Measurements from ENCODE around the gene CD46. TPM values are rescaled to one million over a fixed set of nuclear protein-coding genes. Genes with fewer than 3 reads are reported as not detected.

CD46 gene
- total and polyA plus RNA-seq, 2 donors (not counting 1 experiment from before 2014, with no cell fraction given): 38.6 to 173 TPM

DNA sequence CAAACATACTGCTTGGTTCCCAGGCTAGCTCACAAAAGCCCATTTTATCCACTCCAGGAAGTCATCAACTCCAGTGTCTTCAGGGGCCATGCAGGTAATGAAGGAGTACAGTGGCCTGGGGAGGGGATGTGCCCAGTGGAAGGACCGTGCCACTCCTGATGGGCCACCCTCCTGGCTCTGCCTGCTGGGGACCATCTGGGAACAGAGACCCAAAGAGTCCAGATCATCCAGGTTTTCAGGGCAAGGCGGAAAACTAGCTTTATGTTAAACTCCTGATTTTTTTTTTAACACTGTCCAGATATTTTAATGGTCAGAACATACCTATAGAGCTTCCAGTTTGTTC, 75.6 kb downstream of the CD46 start:
- WGBS (ENCODE audit: insufficient coverage): 100% methylated on average over 1 of the region's 2 CpGs
- no peaks in the 10 kb centered on the region for H4K20me1 ChIP-seq (ENCODE audit: control insufficient read depth, insufficient read depth, low read length, poor library complexity, severe bottlenecking)
- Mint-ChIP-seq H3K27me3 (peaks cover 4% of the 10 kb centered on the region), H3K9me3 (ENCODE audit: insufficient read depth) (no peaks in the 10 kb centered on the region), H3K4me3 (peak overlapping the region; percentile 99), H3K27ac (no peak overlapping the region), H3K4me1 (peaks cover 91% of the 10 kb centered on the region)
- intact Hi-C loops (cut with micrococcal nuclease): no loop called here
- H2AFZ ChIP-seq (ENCODE audit: insufficient read depth, low read depth, low read length, poor library complexity, severe bottlenecking): no peak overlapping the region
- peak; percentile 5 for DNase-seq
- peaks cover 91% of the 10 kb centered on the region for H3K79me2 ChIP-seq (ENCODE audit: control insufficient read depth, insufficient read depth, low read length)
- ChIA-PET CTCF (interaction anchor here (0.7 to 20.3 kb wide), 11 partner anchors 8 to 137 kb away, joined by 3 to 526 read pairs (median 5); no protein-coding TSS in a partner anchor), POLR2A (interaction anchor here (0.6 kb wide), 1 partner anchor 41 kb away, joined by 3 read pairs; no protein-coding TSS in a partner anchor)
- H3K9me3 ChIP-seq (ENCODE audit: control extremely low read depth in 1 of 3, control insufficient read depth in 2 of 3, insufficient read depth in 1 of 3, low read length in 2 of 3): no peaks in the 10 kb centered on the region
- H3K4me2 ChIP-seq (replicated peaks; ENCODE audit: low read depth, low read length, poor library complexity, severe bottlenecking): peak overlapping the region; percentile 83
- H3K36me3 ChIP-seq (replicated peaks in 1 of 2; ENCODE audit: control extremely low read depth in 1 of 2, control insufficient read depth in 1 of 2, extremely low read depth in 1 of 2, insufficient read depth in 2 of 2, low read length in 1 of 2): peaks cover 0 to 1% of the 10 kb centered on the region in 2 experiments
- H3K4me3 ChIP-seq (ENCODE audit: control extremely low read depth in 1 of 5, extremely low read depth in 1 of 5, insufficient read depth in 1 of 5, low read depth in 2 of 5, low read length in 4 of 5): no peak overlapping the region
- H3K4me1 ChIP-seq (ENCODE audit: control insufficient read depth in 2 of 2, insufficient read depth in 2 of 2, low read length in 2 of 2): peaks cover 69 to 80% of the 10 kb centered on the region in 2 donors
- peak overlapping the region in 1 of 2 donors; percentile 93 for H3K27ac ChIP-seq (ENCODE audit: low read length in 2 of 2)
- H3K9ac ChIP-seq (ENCODE audit: low read length): no peak overlapping the region
- TF ChIP-seq, protein P1, sequence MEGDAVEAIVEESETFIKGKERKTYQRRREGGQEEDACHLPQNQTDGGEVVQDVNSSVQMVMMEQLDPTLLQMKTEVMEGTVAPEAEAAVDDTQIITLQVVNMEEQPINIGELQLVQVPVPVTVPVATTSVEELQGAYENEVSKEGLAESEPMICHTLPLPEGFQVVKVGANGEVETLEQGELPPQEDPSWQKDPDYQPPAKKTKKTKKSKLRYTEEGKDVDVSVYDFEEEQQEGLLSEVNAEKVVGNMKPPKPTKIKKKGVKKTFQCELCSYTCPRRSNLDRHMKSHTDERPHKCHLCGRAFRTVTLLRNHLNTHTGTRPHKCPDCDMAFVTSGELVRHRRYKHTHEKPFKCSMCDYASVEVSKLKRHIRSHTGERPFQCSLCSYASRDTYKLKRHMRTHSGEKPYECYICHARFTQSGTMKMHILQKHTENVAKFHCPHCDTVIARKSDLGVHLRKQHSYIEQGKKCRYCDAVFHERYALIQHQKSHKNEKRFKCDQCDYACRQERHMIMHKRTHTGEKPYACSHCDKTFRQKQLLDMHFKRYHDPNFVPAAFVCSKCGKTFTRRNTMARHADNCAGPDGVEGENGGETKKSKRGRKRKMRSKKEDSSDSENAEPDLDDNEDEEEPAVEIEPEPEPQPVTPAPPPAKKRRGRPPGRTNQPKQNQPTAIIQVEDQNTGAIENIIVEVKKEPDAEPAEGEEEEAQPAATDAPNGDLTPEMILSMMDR (IDR thresholded peaks at IDR 0.05): no peak
- TF ChIP-seq EZH2 (IDR thresholded peaks at IDR 0.05; ENCODE audit: borderline replicate concordance, insufficient read depth, low read depth, low read length, poor library complexity, severe bottlenecking): no peak
- no peak for ATAC-seq (ENCODE audit: low read depth)
- H3K27me3 ChIP-seq (replicated peaks in 1 of 4; ENCODE audit: control extremely low read depth in 1 of 4, control insufficient read depth in 3 of 4, insufficient read depth in 4 of 4, low read length in 3 of 4): no peaks in the 10 kb centered on the region

DNA sequence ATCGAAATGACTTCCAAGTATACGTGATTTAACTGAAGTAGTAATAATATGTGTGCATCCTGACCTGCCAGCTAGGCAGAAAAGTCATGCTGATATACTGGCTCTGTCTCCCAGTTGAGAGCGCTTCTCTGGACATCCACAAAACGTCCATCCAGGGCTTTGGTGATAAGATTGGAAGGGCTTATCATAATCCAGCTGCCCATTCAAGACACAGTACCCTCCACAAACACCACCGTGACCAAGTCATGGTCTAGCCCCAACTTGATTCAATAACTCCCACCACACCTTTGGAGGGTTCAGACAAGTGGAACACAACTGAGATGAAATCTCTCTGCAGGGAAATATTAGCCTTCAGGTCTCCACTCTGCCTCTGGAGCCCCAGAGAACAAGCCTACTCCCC, 76.2 kb downstream of the CD46 start:
- peaks cover 91% of the 10 kb centered on the region for H3K79me2 ChIP-seq (ENCODE audit: control insufficient read depth, insufficient read depth, low read length)
- intact Hi-C loops (cut with micrococcal nuclease): loop anchor here (1.0 kb wide), 3 partner anchors 36 to 135 kb away; no protein-coding TSS in a partner anchor
- peak overlapping the region; percentile 53 for H3K4me2 ChIP-seq (replicated peaks; ENCODE audit: low read depth, low read length, poor library complexity, severe bottlenecking)

More for the DNA sequence above, 76.2 kb downstream of the CD46 start:
- DNase-seq: no peak
- no peaks in the 10 kb centered on the region for H3K27me3 ChIP-seq (replicated peaks in 1 of 4; ENCODE audit: control extremely low read depth in 1 of 4, control insufficient read depth in 3 of 4, insufficient read depth in 4 of 4, low read length in 3 of 4)
- no peak for ATAC-seq (ENCODE audit: low read depth)
- WGBS (ENCODE audit: insufficient coverage): 81% methylated on average over 5 of the region's 5 CpGs
- no peak overlapping the region for H3K9ac ChIP-seq (ENCODE audit: low read length)
- peaks cover 4% of the 10 kb centered on the region for H3K27me3 Mint-ChIP-seq
- H3K9me3 Mint-ChIP-seq (ENCODE audit: insufficient read depth): no peaks in the 10 kb centered on the region
- POLR2A ChIA-PET: no interaction called here
- no peaks in the 10 kb centered on the region for H4K20me1 ChIP-seq (ENCODE audit: control insufficient read depth, insufficient read depth, low read length, poor library complexity, severe bottlenecking)
- H3K4me1 Mint-ChIP-seq: peaks cover 91% of the 10 kb centered on the region
- H3K4me1 ChIP-seq (ENCODE audit: control insufficient read depth in 2 of 2, insufficient read depth in 2 of 2, low read length in 2 of 2): peaks cover 70 to 82% of the 10 kb centered on the region in 2 donors
- CTCF ChIA-PET: interaction anchor here (1.1 to 20.3 kb wide), 6 partner anchors 9 to 136 kb away, joined by 4 to 526 read pairs (median 34); no protein-coding TSS in a partner anchor
- H2AFZ ChIP-seq (ENCODE audit: insufficient read depth, low read depth, low read length, poor library complexity, severe bottlenecking): no peak overlapping the region
- peak overlapping the region; percentile 37 for H3K27ac Mint-ChIP-seq
- H3K27ac ChIP-seq (ENCODE audit: low read length in 2 of 2): peak overlapping the region in 1 of 2 donors; percentile 20
- H3K4me3 ChIP-seq (ENCODE audit: control extremely low read depth in 1 of 5, extremely low read depth in 1 of 5, insufficient read depth in 1 of 5, low read depth in 2 of 5, low read length in 4 of 5): no peak overlapping the region
- H3K4me3 Mint-ChIP-seq: peak overlapping the region; percentile 3
- no peaks in the 10 kb centered on the region for H3K9me3 ChIP-seq (ENCODE audit: control extremely low read depth in 1 of 3, control insufficient read depth in 2 of 3, insufficient read depth in 1 of 3, low read length in 2 of 3)
- TF ChIP-seq EZH2 (IDR thresholded peaks at IDR 0.05; ENCODE audit: borderline replicate concordance, insufficient read depth, low read depth, low read length, poor library complexity, severe bottlenecking): no peak
- TF ChIP-seq, protein P1 (IDR thresholded peaks at IDR 0.05): no peak
- H3K36me3 ChIP-seq (replicated peaks in 1 of 2; ENCODE audit: control extremely low read depth in 1 of 2, control insufficient read depth in 1 of 2, extremely low read depth in 1 of 2, insufficient read depth in 2 of 2, low read length in 1 of 2): peaks cover 0 to 1% of the 10 kb centered on the region in 2 experiments
